ENCODE data around the gene DOCK6. TPM values are rescaled to one million over a fixed set of nuclear protein-coding genes. Genes with fewer than 3 reads are reported as not detected.

Gene DOCK6
- total RNA-seq, 1 experiment from 2014 or later: 82.4 TPM

DNA sequence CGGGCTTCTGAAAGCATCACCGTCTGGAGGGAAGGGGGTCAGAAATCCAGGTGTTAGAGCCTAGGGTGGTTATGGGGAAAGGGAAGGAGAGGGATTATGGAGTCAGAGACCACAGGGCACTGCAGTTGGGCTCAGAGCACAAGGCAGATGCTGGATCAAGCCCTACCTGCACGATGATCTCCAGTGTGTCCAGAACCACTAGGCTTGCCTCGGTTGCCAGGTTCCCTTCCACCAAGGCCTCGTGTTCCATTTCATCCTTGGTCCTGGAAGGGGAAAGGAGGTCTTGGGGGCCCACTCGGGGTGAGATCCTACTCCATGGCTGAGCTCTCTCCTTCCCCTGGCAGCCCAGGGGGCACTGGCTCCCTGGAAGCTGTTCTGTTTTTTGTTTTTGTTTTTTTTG is 47.9 kb downstream of the DOCK6 start:
- Histone ChIP-seq H3K9ac (ENCODE audit: low read length) (no peak overlapping the region), H4K20me1 (ENCODE audit: insufficient read depth) (no peaks in the 10 kb centered on the region), H3K9me3 (ENCODE audit: control insufficient read depth in 1 of 2, insufficient read depth in 1 of 2, low read depth in 1 of 2, low read length in 2 of 2) (no peaks in the 10 kb centered on the region; a peak in 1 of 4 replicates), H3K4me2 (ENCODE audit: low read length) (no peak overlapping the region), H3K9me2 (ENCODE audit: insufficient read depth) (no peaks in the 10 kb centered on the region), H3K79me2 (ENCODE audit: insufficient read depth, low read length) (no peaks in the 10 kb centered on the region), H2AFZ (ENCODE audit: low read depth, low read length, poor library complexity, severe bottlenecking) (no peak overlapping the region), H3K4me1 (ENCODE audit: control insufficient read depth in 1 of 2, insufficient read depth in 2 of 2, low read length in 2 of 2) (no peaks in the 10 kb centered on the region), H3K27ac (ENCODE audit: low read depth, low read length) (no peak overlapping the region), H3K36me3 (ENCODE audit: control insufficient read depth in 1 of 2, insufficient read depth in 2 of 2, low read length in 2 of 2) (peaks cover 6 to 13% of the 10 kb centered on the region in 2 experiments; a peak in 3 of 4 replicates), H3K4me3 (replicated peaks in 1 of 2; ENCODE audit: low read depth in 1 of 2, low read length in 2 of 2) (no peak overlapping the region), H3K27me3 (ENCODE audit: insufficient read depth, low read length) (no peaks in the 10 kb centered on the region)
- intact Hi-C loops (cut with micrococcal nuclease): no loop called here
- DNase-seq (ENCODE audit: low read depth, low spot score): no peak
- ChIA-PET RAD21 (ENCODE audit: low non-redundant PET in 1 of 2, low total read pairs in 2 of 2, uncharacterized antibody in 2 of 2, unreplicated experiment in 2 of 2) (no interaction called here), POLR2A (no interaction called here), CTCF (no interaction called here)
- TF ChIP-seq, protein P1, sequence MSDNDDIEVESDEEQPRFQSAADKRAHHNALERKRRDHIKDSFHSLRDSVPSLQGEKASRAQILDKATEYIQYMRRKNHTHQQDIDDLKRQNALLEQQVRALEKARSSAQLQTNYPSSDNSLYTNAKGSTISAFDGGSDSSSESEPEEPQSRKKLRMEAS (IDR thresholded peaks at IDR 0.05): no peak
- TF ChIP-seq JUND (IDR thresholded peaks at IDR 0.05): no peak
- TF ChIP-seq POLR2A (IDR thresholded peaks at IDR 0.05; ENCODE audit: borderline replicate concordance, extremely low read depth, insufficient read depth, insufficient read length): no peak
- no peak for TF ChIP-seq SRF (IDR thresholded peaks at IDR 0.05; ENCODE audit: low read depth)
- TF ChIP-seq EZH2 (IDR thresholded peaks at IDR 0.05): no peak
- no TSS peak for BruUV-seq (replicated peaks)
- no peak for ATAC-seq

DNA sequence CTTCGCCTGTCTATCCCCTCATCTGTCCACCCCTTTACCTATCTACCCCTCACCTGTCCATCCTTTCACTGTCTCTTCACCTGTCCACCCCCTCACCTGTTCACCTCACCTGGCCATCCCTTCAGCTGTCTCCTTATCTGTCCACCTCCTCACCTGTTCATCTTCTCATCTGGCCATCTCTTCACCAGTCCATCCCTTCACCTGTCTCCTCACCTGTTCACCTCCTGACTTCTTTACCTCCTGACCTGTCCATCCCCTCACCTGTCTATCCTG is 51.7 kb downstream of the DOCK6 start:
- no peak overlapping the region for H3K9ac ChIP-seq (ENCODE audit: low read length)
- peaks cover 4 to 6% of the 10 kb centered on the region in 2 experiments; a peak in 2 of 4 replicates for H3K36me3 ChIP-seq (ENCODE audit: control insufficient read depth in 1 of 2, insufficient read depth in 2 of 2, low read length in 2 of 2)
- H2AFZ ChIP-seq (ENCODE audit: low read depth, low read length, poor library complexity, severe bottlenecking): no peak overlapping the region
- H3K9me3 ChIP-seq (ENCODE audit: control insufficient read depth in 1 of 2, insufficient read depth in 1 of 2, low read depth in 1 of 2, low read length in 2 of 2): no peaks in the 10 kb centered on the region
- H4K20me1 ChIP-seq (ENCODE audit: insufficient read depth): no peaks in the 10 kb centered on the region
- TF ChIP-seq EZH2phosphoT487 (IDR thresholded peaks at IDR 0.05; ENCODE audit: borderline replicate concordance) (no peak), EZH2 (IDR thresholded peaks at IDR 0.05) (no peak), POLR2AphosphoS5 (IDR thresholded peaks at IDR 0.05; ENCODE audit: low read depth, low read length) (no peak), CEBPB (IDR thresholded peaks at IDR 0.05; ENCODE audit: low read depth) (no peak), SP1 (IDR thresholded peaks at IDR 0.05; ENCODE audit: low read depth) (no peak), FOSL1 (IDR thresholded peaks at IDR 0.05; ENCODE audit: low read depth) (no peak)
- TF ChIP-seq, protein P1 (IDR thresholded peaks at IDR 0.05): no peak
- no peaks in the 10 kb centered on the region for H3K4me1 ChIP-seq (ENCODE audit: control insufficient read depth in 1 of 2, insufficient read depth in 2 of 2, low read length in 2 of 2)
- intact Hi-C loops (cut with micrococcal nuclease): no loop called here
- no TSS peak for BruUV-seq (replicated peaks)
- no peak overlapping the region for H3K27ac ChIP-seq (ENCODE audit: low read depth, low read length)
- ATAC-seq (no peak), DNase-seq (ENCODE audit: low read depth, low spot score) (no peak)
- H3K4me2 ChIP-seq (ENCODE audit: low read length): no peak overlapping the region
- no peaks in the 10 kb centered on the region for H3K79me2 ChIP-seq (ENCODE audit: insufficient read depth, low read length)
- RAD21 ChIA-PET (ENCODE audit: low non-redundant PET in 1 of 2, low total read pairs in 2 of 2, uncharacterized antibody in 2 of 2, unreplicated experiment in 2 of 2): no interaction called here
- no peak overlapping the region for H3K4me3 ChIP-seq (replicated peaks in 1 of 2; ENCODE audit: low read depth in 1 of 2, low read length in 2 of 2)
- CTCF ChIA-PET: no interaction called here
- H3K27me3 ChIP-seq (ENCODE audit: insufficient read depth, low read length): no peaks in the 10 kb centered on the region
- POLR2A ChIA-PET: no interaction called here
- no peaks in the 10 kb centered on the region for H3K9me2 ChIP-seq (ENCODE audit: insufficient read depth)
